GM04503 (cell line): ENCODE results near the gene SAMD4A.
"Not testable (repeated sequence)": the region's sequence is repeated elsewhere in the genome, so short reads cannot be mapped to it uniquely, and the experiment has no call there.

ENCODE experiments used
- DNase-seq: peaks from one replicate; pipeline ENCODE4 v3.0.0-alpha.2; 2012; ENCODE audit warnings: low read depth

The SAMD4A gene

GRCh38 chr14:54784657-54785056 lies 217.7 kb downstream of the SAMD4A start:
- DNase-seq, result no peak

- no peak for DNase-seq
Measured at GRCh38 chr14:54785136-54785777, 218.3 kb downstream of the SAMD4A start.

GRCh38 chr14:54785778-54786770 lies 219.1 kb downstream of the SAMD4A start:
- no peak for DNase-seq

- no peak for DNase-seq
Measured at GRCh38 chr14:54786838-54787237, 219.9 kb downstream of the SAMD4A start.

- DNase-seq, result no peak
Measured at GRCh38 chr14:54787261-54787660, 220.3 kb downstream of the SAMD4A start.

GRCh38 chr14:54788701-54789100 lies 221.8 kb downstream of the SAMD4A start:
- no peak for DNase-seq

- DNase-seq, result no peak
Measured at GRCh38 chr14:54789166-54789565, 222.2 kb downstream of the SAMD4A start.

- no peak for DNase-seq
Measured at GRCh38 chr14:54789781-54790480, 223.0 kb downstream of the SAMD4A start.

GRCh38 chr14:54791001-54791400 lies 224.1 kb downstream of the SAMD4A start:
- DNase-seq, result no peak

GRCh38 chr14:54792288-54792687 lies 225.4 kb downstream of the SAMD4A start:
- DNase-seq, result no peak

- DNase-seq, result no peak
Measured at GRCh38 chr14:54794159-54794558, 227.2 kb downstream of the SAMD4A start.

GRCh38 chr14:54794796-54795195 lies 227.9 kb downstream of the SAMD4A start:
- DNase-seq, result no peak

- DNase-seq, result peak; percentile 42
Measured at GRCh38 chr14:54796961-54797360, 230.0 kb downstream of the SAMD4A start.

GRCh38 chr14:54797556-54797955 lies 230.6 kb downstream of the SAMD4A start:
- no peak for DNase-seq

- no peak for DNase-seq
Measured at GRCh38 chr14:54797986-54798385, 231.1 kb downstream of the SAMD4A start.

GRCh38 chr14:54798465-54799124 lies 231.7 kb downstream of the SAMD4A start:
- no peak for DNase-seq

GRCh38 chr14:54801482-54801881 lies 234.6 kb downstream of the SAMD4A start:
- not testable (repeated sequence) for DNase-seq

- no peak for DNase-seq
Measured at GRCh38 chr14:54803396-54803795, 236.5 kb downstream of the SAMD4A start.

GRCh38 chr14:54803926-54804537 lies 237.1 kb downstream of the SAMD4A start:
- no peak for DNase-seq

GRCh38 chr14:54804538-54805041 lies 237.7 kb downstream of the SAMD4A start:
- DNase-seq, result no peak

GRCh38 chr14:54805070-54805444 lies 238.1 kb downstream of the SAMD4A start:
- no peak for DNase-seq
